Transverse colon (tissue), 3 donors: ENCODE results near the gene EGF.

ENCODE experiments used
- EP300 ChIP-seq: sonication (generic); formaldehyde crosslinking; IDR thresholded peaks from one replicate; pipeline ENCODE4 v1.6.1; 2017; ENCODE audit warnings: antibody characterized with exemption, low read depth
- TF ChIP-seq, protein P1 (sequence below), 5 experiments: fragments of 200-600 bp in 3 of 5; fragments of 450-650 bp in 2 of 5; sonication (generic) in 3 of 5; IDR thresholded peaks; 1 replicate in 2 of 5; 2 replicates in 3 of 5; pipeline ENCODE4 v1.5.1; 2016 to 2017; ENCODE audit warnings: antibody characterized with exemption in 5 of 5, inconsistent platforms in 3 of 5, mild to moderate bottlenecking in 2 of 5, moderate library complexity in 1 of 5

DNA sequence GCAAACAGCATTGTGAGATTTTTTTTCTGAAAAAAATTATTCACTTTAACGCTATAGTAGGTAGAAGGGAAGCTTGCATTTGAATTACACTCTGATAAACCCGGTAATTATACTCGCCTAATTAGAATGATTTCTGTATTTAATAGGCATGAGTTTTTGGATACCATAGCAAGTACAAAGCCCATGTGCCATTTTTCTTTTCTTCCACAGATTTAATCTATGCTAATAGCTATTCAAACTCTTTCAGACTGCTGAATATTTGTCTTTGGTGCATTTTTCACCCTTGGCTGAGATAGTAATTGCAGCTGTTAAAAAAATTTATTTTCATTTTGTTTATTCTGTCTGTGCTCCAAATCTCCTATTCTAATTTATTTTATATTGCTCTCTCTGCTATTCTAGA is 113.0 kb downstream of the EGF start:
- no peak for TF ChIP-seq EP300
- TF ChIP-seq, protein P1, sequence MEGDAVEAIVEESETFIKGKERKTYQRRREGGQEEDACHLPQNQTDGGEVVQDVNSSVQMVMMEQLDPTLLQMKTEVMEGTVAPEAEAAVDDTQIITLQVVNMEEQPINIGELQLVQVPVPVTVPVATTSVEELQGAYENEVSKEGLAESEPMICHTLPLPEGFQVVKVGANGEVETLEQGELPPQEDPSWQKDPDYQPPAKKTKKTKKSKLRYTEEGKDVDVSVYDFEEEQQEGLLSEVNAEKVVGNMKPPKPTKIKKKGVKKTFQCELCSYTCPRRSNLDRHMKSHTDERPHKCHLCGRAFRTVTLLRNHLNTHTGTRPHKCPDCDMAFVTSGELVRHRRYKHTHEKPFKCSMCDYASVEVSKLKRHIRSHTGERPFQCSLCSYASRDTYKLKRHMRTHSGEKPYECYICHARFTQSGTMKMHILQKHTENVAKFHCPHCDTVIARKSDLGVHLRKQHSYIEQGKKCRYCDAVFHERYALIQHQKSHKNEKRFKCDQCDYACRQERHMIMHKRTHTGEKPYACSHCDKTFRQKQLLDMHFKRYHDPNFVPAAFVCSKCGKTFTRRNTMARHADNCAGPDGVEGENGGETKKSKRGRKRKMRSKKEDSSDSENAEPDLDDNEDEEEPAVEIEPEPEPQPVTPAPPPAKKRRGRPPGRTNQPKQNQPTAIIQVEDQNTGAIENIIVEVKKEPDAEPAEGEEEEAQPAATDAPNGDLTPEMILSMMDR (IDR thresholded peaks at IDR 0.05): no peak
